ENCODE data around the gene WNT5B. TPM values are rescaled to one million over a fixed set of nuclear protein-coding genes. Genes with fewer than 3 reads are reported as not detected.

Gene WNT5B
- polyA plus RNA-seq, 1 donor (not counting 4 experiments of a cell fraction or from before 2014, with no cell fraction given), result 12.3 TPM

- dilution Hi-C loops (cut with MboI; ENCODE audit: extremely low pct_ligation_motif_present, low sequenced_read_pairs), result no loop called here
These were observed 67.0 kb downstream of the WNT5B start for GRCh38 chr12:1695886-1696670.

GRCh38 chr12:1696800-1697199, 67.8 kb downstream of the WNT5B start:
- H3K27ac ChIP-seq (ENCODE audit: control insufficient read depth, insufficient read depth, low read length), result no peak overlapping the region
- H3K4me2 ChIP-seq (ENCODE audit: control insufficient read depth, extremely low read depth, insufficient read depth, low read depth, low read length), result no peak overlapping the region
- H3K4me3 ChIP-seq (ENCODE audit: control insufficient read depth in 2 of 3, extremely low read depth in 1 of 3, insufficient read depth in 2 of 3, low read depth in 1 of 3, low read length in 3 of 3), result no peak overlapping the region
- H4K20me1 ChIP-seq (ENCODE audit: control insufficient read depth, extremely low read depth, insufficient read depth, low read length), result peaks cover 21% of the 10 kb centered on the region
- peaks cover 2% of the 10 kb centered on the region for H3K9me1 ChIP-seq (ENCODE audit: control insufficient read depth, extremely low read depth, insufficient read depth, low read length)
- H3K4me1 ChIP-seq (ENCODE audit: control insufficient read depth, extremely low read depth, insufficient read depth, low read length), result peaks cover 2% of the 10 kb centered on the region
- FAIRE-seq, result no peak
- H3K9me3 ChIP-seq (ENCODE audit: control insufficient read depth, low read depth, low read length), result no peaks in the 10 kb centered on the region
- H3K36me3 ChIP-seq (ENCODE audit: control insufficient read depth in 2 of 2, extremely low read depth in 1 of 2, insufficient read depth in 2 of 2, low read length in 2 of 2), result peaks cover 1 to 9% of the 10 kb centered on the region in 2 experiments
- no peaks in the 10 kb centered on the region for H3K27me3 ChIP-seq (ENCODE audit: control insufficient read depth, extremely low read depth, insufficient read depth, low read length)
- H3K79me2 ChIP-seq (ENCODE audit: control insufficient read depth, insufficient read depth, low read length), result peaks cover 100% of the 10 kb centered on the region
- no peak for DNase-seq (ENCODE audit: low read depth, low spot score)
- no peak overlapping the region for H3K9ac ChIP-seq (ENCODE audit: control insufficient read depth, extremely low read depth, insufficient read depth, low read length)
- no peak overlapping the region for H2AFZ ChIP-seq (ENCODE audit: control insufficient read depth, low read length)
- dilution Hi-C loops (cut with MboI; ENCODE audit: extremely low pct_ligation_motif_present, low sequenced_read_pairs), result no loop called here
- TF ChIP-seq EZH2 (IDR thresholded peaks at IDR 0.05; ENCODE audit: low read length), result no peak

More at GRCh38 chr12:1695886-1696670, 67.0 kb downstream of the WNT5B start:
- peaks cover 2% of the 10 kb centered on the region for H3K9me1 ChIP-seq (ENCODE audit: control insufficient read depth, extremely low read depth, insufficient read depth, low read length)
- H2AFZ ChIP-seq (ENCODE audit: control insufficient read depth, low read length), result no peak overlapping the region
- DNase-seq (ENCODE audit: low read depth, low spot score) (no peak), FAIRE-seq (no peak)
- no peaks in the 10 kb centered on the region for H3K9me3 ChIP-seq (ENCODE audit: control insufficient read depth, low read depth, low read length)
- H3K27ac ChIP-seq (ENCODE audit: control insufficient read depth, insufficient read depth, low read length), result no peak overlapping the region
- H3K79me2 ChIP-seq (ENCODE audit: control insufficient read depth, insufficient read depth, low read length), result peaks cover 100% of the 10 kb centered on the region
- H3K4me3 ChIP-seq (ENCODE audit: control insufficient read depth in 2 of 3, extremely low read depth in 1 of 3, insufficient read depth in 2 of 3, low read depth in 1 of 3, low read length in 3 of 3), result no peak overlapping the region
- H4K20me1 ChIP-seq (ENCODE audit: control insufficient read depth, extremely low read depth, insufficient read depth, low read length), result peaks cover 19% of the 10 kb centered on the region
- H3K4me2 ChIP-seq (ENCODE audit: control insufficient read depth, extremely low read depth, insufficient read depth, low read depth, low read length), result no peak overlapping the region
- peaks cover 2% of the 10 kb centered on the region for H3K4me1 ChIP-seq (ENCODE audit: control insufficient read depth, extremely low read depth, insufficient read depth, low read length)
- no peak overlapping the region for H3K9ac ChIP-seq (ENCODE audit: control insufficient read depth, extremely low read depth, insufficient read depth, low read length)
- peaks cover 1 to 9% of the 10 kb centered on the region in 2 experiments for H3K36me3 ChIP-seq (ENCODE audit: control insufficient read depth in 2 of 2, extremely low read depth in 1 of 2, insufficient read depth in 2 of 2, low read length in 2 of 2)
- no peak for TF ChIP-seq EZH2 (IDR thresholded peaks at IDR 0.05; ENCODE audit: low read length)
- no peak for TF ChIP-seq CTCF (optimal IDR thresholded peaks at IDR 0.05 in 1 of 3, IDR thresholded peaks at IDR 0.05 in 1 of 3, conservative IDR thresholded peaks at IDR 0.05 in 1 of 3; ENCODE audit: extremely low read depth in 1 of 3, insufficient read depth in 2 of 3, low read length in 3 of 3)
- H3K27me3 ChIP-seq (ENCODE audit: control insufficient read depth, extremely low read depth, insufficient read depth, low read length), result no peaks in the 10 kb centered on the region

Small RNA genes within 50 kb of the gene (small RNA-seq; reads per million reads assigned to genes)
- 0 to 0.25 (median 0) reads per million in 3 experiments for gene MIR3649 (ENCODE audit: insufficient read length in 3 of 3, low read depth in 3 of 3, low replicate concordance in 1 of 3)

Other genes starting within 250 kb of the WNT5B start
- 1.8 to 3.0 TPM (median 2.1 TPM) in 3 replicates for gene FBXL14, start 34.6 kb upstream of the WNT5B start, polyA plus RNA-seq
- gene ADIPOR2, start 61.8 kb downstream of the WNT5B start, polyA plus RNA-seq, result 35.7 to 59.4 TPM (median 41.4 TPM) in 3 replicates
- gene LRTM2, start 191.3 kb downstream of the WNT5B start, polyA plus RNA-seq, result not detected in 3 replicates

Data from keratinocyte (primary cell).